PFSK-1 (cell line): ENCODE measurements around the gene PLEKHA5.

Experiments
- FOXP2 ChIP-seq: optimal IDR thresholded peaks from 2 replicates; pipeline ENCODE3; 2011; ENCODE audit warnings: borderline replicate concordance, control low read depth, inconsistent platforms; ENCODE audit not compliant: insufficient read depth; ENCODE audit errors: extremely low read length, extremely low read depth
- POLR2AphosphoS5 ChIP-seq: IDR thresholded peaks from 2 replicates; pipeline ENCODE4 v1.6.1; 2012; ENCODE audit warnings: low read depth, mild to moderate bottlenecking, control low read depth, low read length, moderate library complexity
- REST ChIP-seq, 2 experiments: IDR thresholded peaks; 2 replicates each; pipeline versions ENCODE4 v1.6.1 to v1.8.0; 2011 to 2012; ENCODE audit warnings: low read depth in 2 of 2, low read length in 2 of 2, control low read depth in 1 of 2, inconsistent platforms in 1 of 2, mild to moderate bottlenecking in 1 of 2, moderate library complexity in 1 of 2; ENCODE audit not compliant: insufficient read depth in 1 of 2
- SIN3A ChIP-seq: IDR thresholded peaks from 2 replicates; pipeline ENCODE4 v1.6.1; 2012; ENCODE audit warnings: mild to moderate bottlenecking, low read length, moderate library complexity, borderline replicate concordance; ENCODE audit not compliant: insufficient read depth
- TAF1 ChIP-seq: IDR thresholded peaks from 2 replicates; pipeline ENCODE4 v1.6.1; 2012; ENCODE audit warnings: low read length, control low read depth, borderline replicate concordance; ENCODE audit not compliant: insufficient read depth

Gene PLEKHA5

GRCh38 chr12:19166387-19166786, 36.9 kb downstream of the PLEKHA5 start:
- TF ChIP-seq FOXP2, result no peak
- no peak for TF ChIP-seq POLR2AphosphoS5
- TF ChIP-seq REST (IDR thresholded peaks at IDR 0.05; ENCODE audit: insufficient read depth in 1 of 2, low read depth in 2 of 2, low read length in 2 of 2), result no peak
- no peak for TF ChIP-seq TAF1
- TF ChIP-seq SIN3A, result no peak

GRCh38 chr12:19166956-19167355, 37.4 kb downstream of the PLEKHA5 start:
- TF ChIP-seq FOXP2, result no peak
- no peak for TF ChIP-seq POLR2AphosphoS5
- TF ChIP-seq SIN3A, result no peak
- no peak for TF ChIP-seq TAF1
- no peak for TF ChIP-seq REST (IDR thresholded peaks at IDR 0.05; ENCODE audit: insufficient read depth in 1 of 2, low read depth in 2 of 2, low read length in 2 of 2)

- TF ChIP-seq REST (IDR thresholded peaks at IDR 0.05; ENCODE audit: insufficient read depth in 1 of 2, low read depth in 2 of 2, low read length in 2 of 2) (no peak), SIN3A (no peak), TAF1 (no peak), FOXP2 (no peak), POLR2AphosphoS5 (no peak)
These were observed 38.2 kb downstream of the PLEKHA5 start for GRCh38 chr12:19167708-19168107.

GRCh38 chr12:19168644-19169043, 39.1 kb downstream of the PLEKHA5 start:
- TF ChIP-seq REST (IDR thresholded peaks at IDR 0.05; ENCODE audit: insufficient read depth in 1 of 2, low read depth in 2 of 2, low read length in 2 of 2) (no peak), POLR2AphosphoS5 (no peak), SIN3A (no peak), TAF1 (no peak), FOXP2 (no peak)

GRCh38 chr12:19169222-19169621, 39.7 kb downstream of the PLEKHA5 start:
- TF ChIP-seq FOXP2 (no peak), TAF1 (no peak)
